MM.1S (cell line): ENCODE measurements around the gene ABCC1.

Source experiments
- DNase-seq: peaks from one replicate; pipeline ENCODE4 v3.0.0-alpha.2; 2015
- H2AFZ ChIP-seq: fragments of 300-600 bp; sonication (generic); 2 replicates; pipeline ENCODE4 v1.6.0; 2016; ENCODE audit warnings: antibody characterized with exemption, low read length
- H3F3A ChIP-seq: fragments of 300-600 bp; sonication (generic); 2 replicates; pipeline ENCODE4 v1.6.1; 2016; ENCODE audit warnings: mild to moderate bottlenecking, antibody characterized with exemption, low read length, moderate library complexity, mixed read lengths; ENCODE audit not compliant: insufficient read depth
- H3K27ac ChIP-seq: fragments of 300-600 bp; sonication (generic); 2 replicates; pipeline ENCODE4 v1.5.1; 2016; ENCODE audit warnings: mild to moderate bottlenecking, low read length
- H3K27me3 ChIP-seq: fragments of 300-600 bp; sonication (generic); replicated peaks from 2 replicates; pipeline ENCODE4 v1.6.0; 2016; ENCODE audit warnings: low read length; ENCODE audit not compliant: insufficient read depth
- H3K36me3 ChIP-seq: fragments of 300-600 bp; sonication (generic); replicated peaks from 2 replicates; pipeline ENCODE4 v1.6.1; 2016; ENCODE audit warnings: mild to moderate bottlenecking, low read length, mixed read lengths; ENCODE audit not compliant: insufficient read depth
- H3K4me1 ChIP-seq: fragments of 300-600 bp; sonication (generic); 2 replicates; pipeline ENCODE4 v1.6.1; 2016; ENCODE audit warnings: low read length, mixed read lengths
- H3K4me2 ChIP-seq: fragments of 300-600 bp; sonication (generic); 2 replicates; pipeline ENCODE4 v1.6.0; 2016; ENCODE audit warnings: low read depth, low read length
- H3K4me3 ChIP-seq: fragments of 300-600 bp; sonication (generic); 2 replicates; pipeline ENCODE4 v1.5.1; 2016; ENCODE audit warnings: low read length, mixed read lengths
- H3K79me2 ChIP-seq: fragments of 300-600 bp; sonication (generic); 2 replicates; pipeline ENCODE4 v1.6.1; 2016; ENCODE audit warnings: mixed run types, low read length, mixed read lengths
- H3K9ac ChIP-seq: fragments of 300-600 bp; sonication (generic); 2 replicates; pipeline ENCODE4 v1.6.1; 2016; ENCODE audit warnings: low read length, mixed read lengths
- H3K9me2 ChIP-seq: fragments of 300-600 bp; sonication (generic); replicated peaks from 2 replicates; pipeline ENCODE4 v1.6.1; 2016; ENCODE audit warnings: mild to moderate bottlenecking, low read length, mixed read lengths; ENCODE audit not compliant: insufficient read depth
- H3K9me3 ChIP-seq: fragments of 300-600 bp; sonication (generic); replicated peaks from 2 replicates; pipeline ENCODE4 v1.6.1; 2016; ENCODE audit warnings: mild to moderate bottlenecking, low read length, mixed read lengths; ENCODE audit not compliant: insufficient read depth
- H4K20me1 ChIP-seq: fragments of 300-600 bp; sonication (generic); 2 replicates; pipeline ENCODE4 v1.6.1; 2016; ENCODE audit warnings: mild to moderate bottlenecking, low read length, moderate library complexity, mixed read lengths; ENCODE audit not compliant: insufficient read depth
- CTCF ChIP-seq: fragments of 300-600 bp; sonication (generic); IDR thresholded peaks from 2 replicates; pipeline ENCODE4 v1.5.1; 2016; ENCODE audit warnings: antibody characterized with exemption, low read length, mixed read lengths
- EZH2 ChIP-seq: fragments of 300-600 bp; sonication (generic); optimal IDR thresholded peaks from 2 replicates; pipeline ENCODE3; 2017; ENCODE audit warnings: low read depth, mild to moderate bottlenecking, antibody characterized with exemption, low read length, mixed read lengths
- EZH2phosphoT487 ChIP-seq: fragments of 300-600 bp; sonication (generic); IDR thresholded peaks from 2 replicates; pipeline ENCODE4 v1.6.1; 2018; ENCODE audit warnings: antibody characterized with exemption, low read length

The ABCC1 gene

GRCh38 chr16:16051132-16051531, 101.7 kb downstream of the ABCC1 start:
- Histone ChIP-seq H4K20me1 (no peaks in the 10 kb centered on the region), H3K9me2 (no peaks in the 10 kb centered on the region), H3K79me2 (no peaks in the 10 kb centered on the region), H3K9me3 (no peaks in the 10 kb centered on the region), H3K27me3 (no peaks in the 10 kb centered on the region), H3K27ac (no peak overlapping the region), H3K4me2 (no peak overlapping the region), H3K4me1 (no peaks in the 10 kb centered on the region), H3F3A (no peaks in the 10 kb centered on the region), H3K36me3 (no peaks in the 10 kb centered on the region), H3K9ac (no peak overlapping the region), H3K4me3 (no peak overlapping the region), H2AFZ (no peak overlapping the region)
- TF ChIP-seq EZH2 (no peak), CTCF (no peak), EZH2phosphoT487 (no peak)
- DNase-seq = no peak

- Histone ChIP-seq H2AFZ (no peak overlapping the region), H3F3A (no peaks in the 10 kb centered on the region), H3K4me2 (no peak overlapping the region), H3K9me2 (no peaks in the 10 kb centered on the region), H3K4me3 (no peak overlapping the region), H4K20me1 (no peaks in the 10 kb centered on the region), H3K4me1 (no peaks in the 10 kb centered on the region), H3K27me3 (no peaks in the 10 kb centered on the region), H3K9me3 (no peaks in the 10 kb centered on the region), H3K79me2 (no peaks in the 10 kb centered on the region), H3K9ac (no peak overlapping the region), H3K27ac (no peak overlapping the region), H3K36me3 (no peaks in the 10 kb centered on the region)
- TF ChIP-seq EZH2 = no peak
- TF ChIP-seq CTCF = no peak
- no peak for TF ChIP-seq EZH2phosphoT487
- no peak for DNase-seq
Measured at GRCh38 chr16:16052916-16053315, 103.5 kb downstream of the ABCC1 start.

- Histone ChIP-seq H3K36me3 (no peaks in the 10 kb centered on the region), H3K4me3 (no peak overlapping the region), H3K4me1 (no peaks in the 10 kb centered on the region), H3K27ac (no peak overlapping the region), H4K20me1 (no peaks in the 10 kb centered on the region), H3K9ac (no peak overlapping the region), H3K79me2 (no peaks in the 10 kb centered on the region), H2AFZ (no peak overlapping the region), H3K9me3 (no peaks in the 10 kb centered on the region), H3K4me2 (no peak overlapping the region), H3F3A (no peaks in the 10 kb centered on the region), H3K9me2 (no peaks in the 10 kb centered on the region), H3K27me3 (no peaks in the 10 kb centered on the region)
- TF ChIP-seq EZH2 (no peak), EZH2phosphoT487 (no peak), CTCF (no peak)
- no peak for DNase-seq
Measured at GRCh38 chr16:16057102-16057501, 107.7 kb downstream of the ABCC1 start.
